Endodermal cell (in vitro differentiated cells): Measurements from ENCODE around the gene MBNL2. TPM values are rescaled to one million over a fixed set of nuclear protein-coding genes. Genes with fewer than 3 reads are reported as not detected.

Source experiments
- DNase-seq: peaks from one replicate; pipeline ENCODE4 v3.0.0-alpha.2; 2017
- H3K27ac ChIP-seq: 2 replicates; pipeline ENCODE4 v1.5.1; 2013; ENCODE audit warnings: mild to moderate bottlenecking, low read depth, low read length, moderate library complexity
- H3K27me3 ChIP-seq: 2 replicates; pipeline ENCODE4 v1.6.1; 2013; ENCODE audit warnings: mild to moderate bottlenecking, low read length, moderate library complexity; ENCODE audit not compliant: insufficient read depth, control insufficient read depth, poor library complexity, severe bottlenecking
- H3K36me3 ChIP-seq: 2 replicates; pipeline ENCODE4 v1.7.0; 2013; ENCODE audit warnings: mild to moderate bottlenecking, low read length, moderate library complexity; ENCODE audit not compliant: control insufficient read depth, insufficient read depth
- H3K4me1 ChIP-seq: one replicate; pipeline ENCODE4 v1.7.0; 2013; ENCODE audit warnings: low read length; ENCODE audit not compliant: control insufficient read depth, insufficient read depth
- H3K4me3 ChIP-seq: 2 replicates; pipeline ENCODE4 v1.5.1; 2013; ENCODE audit warnings: mild to moderate bottlenecking, low read length, moderate library complexity
- H3K9ac ChIP-seq: 2 replicates; pipeline ENCODE4 v1.6.1; 2013; ENCODE audit warnings: mild to moderate bottlenecking, low read length, moderate library complexity; ENCODE audit not compliant: poor library complexity, severe bottlenecking; ENCODE audit errors: extremely low read depth
- H3K9me3 ChIP-seq: 2 replicates; pipeline ENCODE4 v1.6.1; 2013; ENCODE audit warnings: mild to moderate bottlenecking, low read length, moderate library complexity; ENCODE audit not compliant: control insufficient read depth
- H3K27ac Mint-ChIP-seq: 2 replicates; pipeline ENCODE4 v1.8.0; 2020; ENCODE audit warnings: mixed read lengths
- H3K27me3 Mint-ChIP-seq: 2 replicates; pipeline ENCODE4 v1.8.0; 2021; ENCODE audit warnings: mild to moderate bottlenecking, mixed read lengths; ENCODE audit not compliant: insufficient read depth
- H3K36me3 Mint-ChIP-seq: 2 replicates; pipeline ENCODE4 v1.8.0; 2020; ENCODE audit warnings: low read depth, mixed read lengths
- H3K4me1 Mint-ChIP-seq: 2 replicates; pipeline ENCODE4 v1.8.0; 2020; ENCODE audit warnings: mixed read lengths
- H3K4me3 Mint-ChIP-seq: 2 replicates; pipeline ENCODE4 v1.8.0; 2020; ENCODE audit warnings: mild to moderate bottlenecking, moderate library complexity, mixed read lengths
- H3K9me3 Mint-ChIP-seq: 2 replicates; pipeline ENCODE4 v1.8.0; 2020; ENCODE audit warnings: mild to moderate bottlenecking, mixed read lengths
- CTCF ChIP-seq: fragments of 200-600 bp; sonication (generic); conservative IDR thresholded peaks from 2 replicates; pipeline ENCODE4 v1.5.0; 2021; ENCODE audit warnings: antibody characterized with exemption, mild to moderate bottlenecking
- WGBS, 2 experiments: methylation state at CpG; one replicate each; pipeline versions ENCODE4 v1.1.5 to v1.1.7; 2013; ENCODE audit warnings: missing lambda C conversion rate in 2 of 2, mixed read lengths in 1 of 2; ENCODE audit not compliant: insufficient coverage in 1 of 2, insufficient read length in 1 of 2; 5-methylcytosine and 5-hydroxymethylcytosine counted together
- total RNA-seq, 2 donors: library from RNA; stranded (reverse); fragmentation: NEBNext Ultra II Directional in 1 of 2; extraction: Animal tissue kit (Norgen Biotek cat#: 25700) in 1 of 2; gene quantifications; 2 replicates in 1 of 2; 3 replicates in 1 of 2; pipeline ENCODE4 v1.2.1, GENCODE V29; 2021

The MBNL2 gene
- total RNA-seq, 2 donors from 2014 or later: 1.7 to 3.3 TPM

DNA sequence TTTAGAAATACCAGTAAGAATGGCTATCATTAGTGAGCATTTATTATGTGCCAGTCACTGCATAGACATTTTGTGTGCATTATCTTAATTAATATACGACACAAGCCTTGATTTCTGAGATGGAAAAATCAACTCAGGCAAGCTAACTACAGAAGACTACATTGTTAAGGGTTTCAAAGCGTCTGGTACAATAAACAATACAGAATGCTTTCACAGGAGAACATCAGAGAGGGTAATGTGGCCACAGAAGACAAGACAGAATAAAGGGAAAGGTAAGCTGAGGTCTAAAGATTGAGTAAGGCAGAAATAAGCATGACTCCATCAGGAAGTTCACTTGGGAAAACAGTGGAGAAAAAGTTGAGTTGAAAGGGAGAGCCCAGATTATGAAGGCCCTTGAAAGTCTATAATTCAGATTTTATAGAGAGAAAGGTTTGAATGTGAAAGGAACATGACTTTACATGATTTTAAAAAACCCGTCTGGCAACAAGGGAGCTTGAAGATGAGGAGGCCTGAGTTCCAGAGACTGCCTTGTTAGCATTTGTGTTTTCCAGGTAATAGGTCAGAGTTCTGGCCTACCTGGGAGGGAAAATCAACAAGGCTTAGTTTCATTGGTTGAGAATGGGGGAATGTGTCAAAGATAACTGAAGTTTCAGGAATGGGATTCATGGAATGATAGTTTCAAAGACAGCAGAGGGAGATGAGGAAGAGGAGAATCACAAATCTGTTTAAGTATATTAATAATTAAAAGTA is 1.8 kb upstream of the MBNL2 start:
- Histone ChIP-seq H3K27me3 (peaks cover 82% of the 10 kb centered on the region), H3K9me3 (no peaks in the 10 kb centered on the region), H3K36me3 (no peaks in the 10 kb centered on the region), H3K9ac (no peak overlapping the region), H3K4me3 (no peak overlapping the region), H3K4me1 (peaks cover 10% of the 10 kb centered on the region), H3K27ac (no peak overlapping the region)
- Mint-ChIP-seq H3K4me3 (no peak overlapping the region), H3K36me3 (no peaks in the 10 kb centered on the region), H3K9me3 (no peaks in the 10 kb centered on the region), H3K27me3 (peaks cover 87% of the 10 kb centered on the region), H3K4me1 (peaks cover 26% of the 10 kb centered on the region), H3K27ac (no peak overlapping the region)
- no peak for DNase-seq
- no peak for TF ChIP-seq CTCF
- 73% methylated on average over 3 of the region's 3 CpGs; no CpG with 5 or more reads in 1 of the 2 experiments for WGBS, 2 experiments

- H3K36me3 Mint-ChIP-seq: no peaks in the 10 kb centered on the region
- no peak for DNase-seq
Observed at GRCh38 chr13:97221046-97221445, 1.1 kb upstream of the MBNL2 start.

GRCh38 chr13:97221466-97221865 is 667 bp upstream of the MBNL2 start:
- Mint-ChIP-seq H3K36me3 (no peaks in the 10 kb centered on the region), H3K27me3 (peaks cover 91% of the 10 kb centered on the region), H3K4me1 (peaks cover 28% of the 10 kb centered on the region), H3K4me3 (no peak overlapping the region), H3K9me3 (no peaks in the 10 kb centered on the region), H3K27ac (no peak overlapping the region)
- no peak for TF ChIP-seq CTCF
- WGBS, 2 experiments: 93% methylated on average over 5 to 6 of the region's 6 CpGs
- H3K4me1 ChIP-seq: peaks cover 10% of the 10 kb centered on the region
- no peaks in the 10 kb centered on the region for H3K9me3 ChIP-seq
- H3K4me3 ChIP-seq: no peak overlapping the region
- DNase-seq: no peak
- no peaks in the 10 kb centered on the region for H3K36me3 ChIP-seq
- peak overlapping the region; percentile 83 for H3K27ac ChIP-seq
- no peak overlapping the region for H3K9ac ChIP-seq
- peaks cover 89% of the 10 kb centered on the region for H3K27me3 ChIP-seq

More at GRCh38 chr13:97221046-97221445, 1.1 kb upstream of the MBNL2 start:
- Histone ChIP-seq H3K4me3 (no peak overlapping the region), H3K4me1 (peaks cover 10% of the 10 kb centered on the region), H3K36me3 (no peaks in the 10 kb centered on the region), H3K27ac (no peak overlapping the region), H3K27me3 (peaks cover 89% of the 10 kb centered on the region), H3K9ac (no peak overlapping the region), H3K9me3 (no peaks in the 10 kb centered on the region)
- TF ChIP-seq CTCF: no peak
- Mint-ChIP-seq H3K4me1 (peaks cover 26% of the 10 kb centered on the region), H3K4me3 (no peak overlapping the region), H3K27ac (no peak overlapping the region), H3K27me3 (peaks cover 91% of the 10 kb centered on the region), H3K9me3 (no peaks in the 10 kb centered on the region)
- WGBS, 2 experiments: 92 to 95% methylated on average over 2 of the region's 2 CpGs
